BJ (cell line): ENCODE data around the gene TEX29. TPM values are rescaled to one million over a fixed set of nuclear protein-coding genes. Genes with fewer than 3 reads are reported as not detected.

Experiments
- CTCF ChIA-PET: fragments of 350-600 bp; formaldehyde crosslinking; extraction: SDS; loops from one replicate; lab custom pipeline; 2021; ENCODE audit warnings: antibody characterized with exemption, inconsistent platforms; lab: Yijun Ruan, JAX
- POLR2A ChIA-PET: fragments of 300-600 bp; sonication (Branson Sonifier 250); formaldehyde crosslinking; extraction: SDS; loops from one replicate; lab custom pipeline; 2021; ENCODE audit warnings: antibody characterized with exemption; lab: Charles Lee
- DNase-seq: peaks from one replicate; pipeline ENCODE4 v3.0.0-alpha.2; 2011; ENCODE audit warnings: low read depth
- H3K27me3 ChIP-seq: 2 replicates; pipeline ENCODE4 v1.6.0; 2011; ENCODE audit warnings: low read length; ENCODE audit not compliant: control insufficient read depth, insufficient read depth
- H3K36me3 ChIP-seq: 2 replicates; pipeline ENCODE4 v1.5.1; 2011; ENCODE audit warnings: low read length; ENCODE audit not compliant: control insufficient read depth, insufficient read depth
- H3K4me3 ChIP-seq: 2 replicates; pipeline ENCODE4 v1.5.1; 2011; ENCODE audit warnings: low read depth, mild to moderate bottlenecking, control low read depth, low read length
- polyA plus RNA-seq: library from polyadenylated mRNA; depleted of rRNA; stranded (reverse); fragments of >200 nt; gene quantifications from 2 replicates; pipeline ENCODE4 v1.2.3, GENCODE V29; 2011
- TF ChIP-seq, protein P1 (sequence below): IDR thresholded peaks from 2 replicates; pipeline ENCODE4 v1.5.1; 2011; ENCODE audit warnings: low read depth, mild to moderate bottlenecking, control low read depth, inconsistent platforms, low read length, moderate library complexity; ENCODE audit not compliant: insufficient read depth

TEX29 gene
- polyA plus RNA-seq, 1 experiment: 0.17 TPM

DNA sequence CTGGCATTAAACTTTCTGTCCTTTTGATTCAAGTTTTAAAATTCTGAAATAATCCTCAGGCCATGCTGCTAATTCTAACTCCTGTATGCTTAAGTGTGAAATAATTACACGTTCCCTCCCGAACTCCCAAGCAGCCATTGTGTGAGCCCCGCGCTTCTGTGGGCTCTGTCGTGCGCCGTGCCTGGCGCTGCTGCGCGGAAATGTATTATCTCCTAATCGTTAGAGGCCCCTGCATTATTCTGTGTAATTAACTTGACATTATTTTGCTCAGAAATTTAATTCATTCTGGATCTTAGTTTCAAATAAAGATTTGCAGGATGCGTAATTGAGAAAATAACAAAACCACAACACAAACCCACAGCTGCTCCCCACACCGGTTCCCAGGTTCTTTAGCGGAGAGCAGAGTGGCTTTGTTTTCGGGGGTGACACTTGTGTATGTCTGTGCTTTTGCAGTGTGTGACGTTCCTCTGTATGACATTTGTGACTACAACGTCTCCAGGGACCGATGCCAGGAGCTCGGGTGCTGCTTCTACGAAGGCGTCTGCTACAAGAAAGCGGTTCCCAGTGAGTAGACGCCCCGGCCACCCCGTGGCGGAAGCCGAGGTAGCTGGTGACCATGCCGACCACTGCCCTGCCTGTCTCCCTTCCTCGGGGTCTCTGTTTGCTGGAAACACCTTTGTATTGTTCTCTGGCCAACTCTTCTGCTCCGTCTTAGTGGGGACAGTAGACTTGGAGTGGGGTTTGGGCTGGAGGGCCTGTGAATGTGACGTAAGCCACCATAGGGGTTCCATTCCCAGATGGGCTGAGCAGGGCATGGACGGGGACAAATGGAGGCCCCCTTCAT is 7.5 kb downstream of the TEX29 start:
- DNase-seq: no peak
- CTCF ChIA-PET: interaction anchor here (0.8 kb wide), 1 partner anchor 1116 kb away, joined by 3 read pairs; no protein-coding TSS in a partner anchor
- Histone ChIP-seq H3K36me3 (no peaks in the 10 kb centered on the region), H3K4me3 (no peak overlapping the region), H3K27me3 (no peaks in the 10 kb centered on the region; the same call in 1 of the 2 replicates)
- TF ChIP-seq, protein P1, sequence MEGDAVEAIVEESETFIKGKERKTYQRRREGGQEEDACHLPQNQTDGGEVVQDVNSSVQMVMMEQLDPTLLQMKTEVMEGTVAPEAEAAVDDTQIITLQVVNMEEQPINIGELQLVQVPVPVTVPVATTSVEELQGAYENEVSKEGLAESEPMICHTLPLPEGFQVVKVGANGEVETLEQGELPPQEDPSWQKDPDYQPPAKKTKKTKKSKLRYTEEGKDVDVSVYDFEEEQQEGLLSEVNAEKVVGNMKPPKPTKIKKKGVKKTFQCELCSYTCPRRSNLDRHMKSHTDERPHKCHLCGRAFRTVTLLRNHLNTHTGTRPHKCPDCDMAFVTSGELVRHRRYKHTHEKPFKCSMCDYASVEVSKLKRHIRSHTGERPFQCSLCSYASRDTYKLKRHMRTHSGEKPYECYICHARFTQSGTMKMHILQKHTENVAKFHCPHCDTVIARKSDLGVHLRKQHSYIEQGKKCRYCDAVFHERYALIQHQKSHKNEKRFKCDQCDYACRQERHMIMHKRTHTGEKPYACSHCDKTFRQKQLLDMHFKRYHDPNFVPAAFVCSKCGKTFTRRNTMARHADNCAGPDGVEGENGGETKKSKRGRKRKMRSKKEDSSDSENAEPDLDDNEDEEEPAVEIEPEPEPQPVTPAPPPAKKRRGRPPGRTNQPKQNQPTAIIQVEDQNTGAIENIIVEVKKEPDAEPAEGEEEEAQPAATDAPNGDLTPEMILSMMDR: no peak
- POLR2A ChIA-PET: no interaction called here

DNA sequence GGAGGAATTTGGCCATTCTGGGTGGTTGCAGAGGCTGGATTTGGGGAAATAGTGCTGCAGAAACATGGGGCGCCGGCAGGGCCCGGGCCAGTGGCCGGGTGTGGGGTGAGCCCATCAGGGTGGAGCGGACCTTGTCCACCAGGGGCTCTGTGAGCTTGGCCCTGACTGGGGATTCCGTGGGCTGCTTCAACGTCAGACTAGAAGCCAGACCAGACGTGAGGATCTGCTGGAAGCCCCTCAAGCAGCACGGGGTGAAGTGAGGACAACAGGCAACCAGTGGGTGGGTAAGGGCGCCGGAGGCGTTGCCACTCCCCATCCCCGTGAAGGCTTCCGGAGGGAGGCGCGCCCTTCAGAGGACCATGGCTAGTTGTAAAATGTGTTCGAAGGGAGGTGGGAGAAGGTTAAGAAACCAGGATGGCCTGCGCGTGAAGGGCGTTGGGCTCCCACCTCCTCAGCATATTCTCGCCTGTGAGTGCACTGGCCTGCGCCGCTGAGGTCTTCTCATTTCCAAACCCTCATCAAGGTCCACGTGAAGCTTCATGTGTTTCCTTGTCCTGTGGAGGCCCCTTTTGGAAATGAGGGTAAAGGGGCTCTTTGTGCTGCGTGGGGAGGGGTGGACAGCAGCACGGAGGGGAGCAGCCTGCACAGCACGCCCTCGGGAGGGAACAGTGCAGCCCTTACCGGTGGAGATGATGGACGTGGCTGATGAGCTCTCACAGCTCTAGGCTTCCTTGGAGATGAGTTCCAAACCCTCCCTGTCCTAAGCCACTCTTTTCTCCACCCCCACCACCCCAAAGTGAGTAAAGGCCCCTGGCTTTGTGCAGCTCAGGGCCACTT is 8.3 kb downstream of the TEX29 start:
- CTCF ChIA-PET: interaction anchor here (0.8 kb wide), 1 partner anchor 1115 kb away, joined by 3 read pairs; no protein-coding TSS in a partner anchor
- DNase-seq: no peak
- Histone ChIP-seq H3K36me3 (no peaks in the 10 kb centered on the region), H3K4me3 (no peak overlapping the region), H3K27me3 (no peaks in the 10 kb centered on the region; the same call in 1 of the 2 replicates)
- TF ChIP-seq, protein P1: no peak
- POLR2A ChIA-PET: no interaction called here

GRCh38 chr13:111329641-111330040 is 9.2 kb downstream of the TEX29 start:
- CTCF ChIA-PET: no interaction called here
- TF ChIP-seq, protein P1: no peak
- Histone ChIP-seq H3K27me3 (no peaks in the 10 kb centered on the region; the same call in 1 of the 2 replicates), H3K36me3 (no peaks in the 10 kb centered on the region), H3K4me3 (no peak overlapping the region)
- POLR2A ChIA-PET: no interaction called here
- no peak for DNase-seq

- Histone ChIP-seq H3K36me3 (no peaks in the 10 kb centered on the region), H3K27me3 (no peaks in the 10 kb centered on the region; the same call in 1 of the 2 replicates), H3K4me3 (no peak overlapping the region)
- POLR2A ChIA-PET: no interaction called here
- CTCF ChIA-PET: no interaction called here
- TF ChIP-seq, protein P1: no peak
- DNase-seq: no peak
Measured at GRCh38 chr13:111330066-111330610, 9.7 kb downstream of the TEX29 start.

DNA sequence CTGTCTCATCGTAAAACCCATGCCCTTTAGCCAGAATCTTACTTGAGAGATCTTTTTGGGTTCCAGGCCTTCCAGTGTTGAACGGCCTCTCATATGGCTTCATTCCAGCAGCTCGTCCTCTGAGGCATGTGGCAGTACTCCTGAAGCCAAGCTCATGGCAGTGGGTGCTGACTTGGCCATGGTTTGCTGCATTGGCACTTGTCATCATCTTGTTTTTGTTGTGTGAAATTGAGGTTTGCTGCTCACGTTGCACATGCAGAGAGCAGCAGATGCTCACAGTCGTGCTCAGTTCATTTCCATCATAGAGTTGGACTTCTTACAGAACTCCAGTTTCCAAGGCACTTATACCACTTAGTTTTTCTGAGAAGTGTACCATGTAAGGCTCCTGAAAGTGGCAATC is 14.9 kb downstream of the TEX29 start:
- no peak overlapping the region for H3K4me3 ChIP-seq
- no peak for DNase-seq
- TF ChIP-seq, protein P1: no peak
- H3K36me3 ChIP-seq: no peaks in the 10 kb centered on the region
- CTCF ChIA-PET: no interaction called here
- POLR2A ChIA-PET: no interaction called here
- no peaks in the 10 kb centered on the region; the same call in 1 of the 2 replicates for H3K27me3 ChIP-seq
